CD8-positive, alpha-beta memory T cell (primary cell): Measurements from ENCODE around the gene IL1RAPL1. TPM values are rescaled to one million over a fixed set of nuclear protein-coding genes. Genes with fewer than 3 reads are reported as not detected.
A peak's percentile ranks its signal among the peaks of the same experiment; 100 is the strongest.

Source experiments
- CTCF ChIA-PET: fragments of 350-600 bp; sonication (Branson Sonifier 250); formaldehyde crosslinking; loops from one replicate; lab custom pipeline; 2021; ENCODE audit warnings: antibody characterized with exemption; lab: Charles Lee
- POLR2A ChIA-PET: fragments of 350-600 bp; sonication (Branson Sonifier 250); formaldehyde crosslinking; loops from one replicate; lab custom pipeline; 2021; ENCODE audit warnings: antibody characterized with exemption; lab: Charles Lee
- DNase-seq, 5 donors: peaks; one replicate each; pipeline versions ENCODE4 v3.0.0 to v3.0.0-alpha.2; 2020 to 2022; ENCODE audit warnings: mixed read lengths in 1 of 5
- H3K27ac ChIP-seq: one replicate; pipeline ENCODE4 v1.7.0; 2013; ENCODE audit warnings: low read depth, mild to moderate bottlenecking, low read length, moderate library complexity
- H3K27me3 ChIP-seq: 2 replicates; pipeline ENCODE4 v1.7.0; 2013; ENCODE audit warnings: low read length, mild to moderate bottlenecking; ENCODE audit not compliant: insufficient read depth, poor library complexity, severe bottlenecking
- H3K36me3 ChIP-seq: 2 replicates; pipeline ENCODE4 v1.7.0; 2013; ENCODE audit warnings: mild to moderate bottlenecking, low read length, moderate library complexity; ENCODE audit not compliant: insufficient read depth
- H3K4me1 ChIP-seq: 2 replicates; pipeline ENCODE4 v1.7.0; 2013; ENCODE audit warnings: mild to moderate bottlenecking, low read length, moderate library complexity; ENCODE audit not compliant: insufficient read depth
- H3K4me3 ChIP-seq: 2 replicates; pipeline ENCODE4 v1.7.0; 2013; ENCODE audit warnings: mild to moderate bottlenecking, low read length
- H3K9me3 ChIP-seq: 2 replicates; pipeline ENCODE4 v1.7.0; 2013; ENCODE audit warnings: mild to moderate bottlenecking, low read length
- H3K27ac Mint-ChIP-seq, 8 donors: one replicate each; pipeline ENCODE4 v1.8.0; 2020 to 2021; ENCODE audit warnings: mixed read lengths in 8 of 8, mild to moderate bottlenecking in 6 of 8, inconsistent platforms in 3 of 8, moderate library complexity in 3 of 8
- H3K27me3 Mint-ChIP-seq, 2 donors: one replicate each; pipeline ENCODE4 v1.8.0; 2020 to 2021; ENCODE audit warnings: mixed read lengths in 2 of 2, mild to moderate bottlenecking in 1 of 2, moderate library complexity in 1 of 2
- H3K36me3 Mint-ChIP-seq, 3 donors: one replicate each; pipeline ENCODE4 v1.8.0; 2020 to 2021; ENCODE audit warnings: mixed read lengths in 3 of 3, inconsistent platforms in 1 of 3, mild to moderate bottlenecking in 1 of 3
- H3K4me1 Mint-ChIP-seq, 3 donors: one replicate each; pipeline ENCODE4 v1.8.0; 2020 to 2021; ENCODE audit warnings: mixed read lengths in 3 of 3, inconsistent platforms in 1 of 3, mild to moderate bottlenecking in 1 of 3
- H3K4me3 Mint-ChIP-seq, 7 donors: one replicate each; pipeline ENCODE4 v1.8.0; 2020 to 2021; ENCODE audit warnings: mixed read lengths in 7 of 7, mild to moderate bottlenecking in 6 of 7, moderate library complexity in 4 of 7, inconsistent platforms in 2 of 7
- H3K9me3 Mint-ChIP-seq, 5 donors: one replicate each; pipeline ENCODE4 v1.8.0; 2020 to 2022; ENCODE audit warnings: mixed read lengths in 5 of 5, mild to moderate bottlenecking in 3 of 5, moderate library complexity in 2 of 5, inconsistent platforms in 1 of 5
- polyA plus RNA-seq: library from polyadenylated mRNA; unstranded; fragments of 300-500 nt; fragmentation: Illumina TruSeq; gene quantifications from one replicate; pipeline ENCODE4 v1.2.3, GENCODE V29; 2021
- total RNA-seq, 2 experiments: library from RNA; stranded (reverse); gene quantifications; one replicate each; pipeline ENCODE4 v1.2.3, GENCODE V29; 2021

Gene IL1RAPL1
- total and polyA plus RNA-seq, 3 experiments from 2014 or later: not detected

- no peaks in the 10 kb centered on the region for H3K4me1 Mint-ChIP-seq
- ChIA-PET CTCF (no interaction called here), POLR2A (no interaction called here)
- Histone ChIP-seq H3K4me3 (no peak overlapping the region), H3K27me3 (no peaks in the 10 kb centered on the region), H3K36me3 (no peaks in the 10 kb centered on the region), H3K27ac (no peak overlapping the region), H3K9me3 (no peaks in the 10 kb centered on the region), H3K4me1 (no peaks in the 10 kb centered on the region)
- no peaks in the 10 kb centered on the region for H3K36me3 Mint-ChIP-seq
- no peak overlapping the region for H3K4me3 Mint-ChIP-seq
- peaks cover 0 to 13% (median 3%) of the 10 kb centered on the region in 5 donors for H3K9me3 Mint-ChIP-seq
- H3K27me3 Mint-ChIP-seq: no peaks in the 10 kb centered on the region
- no peak overlapping the region for H3K27ac Mint-ChIP-seq
- DNase-seq: no peak
These were observed 478.2 kb downstream of the IL1RAPL1 start for GRCh38 chrX:29065477-29065876.

- H3K4me3 ChIP-seq: no peak overlapping the region
- POLR2A ChIA-PET: no interaction called here
- H3K36me3 ChIP-seq: no peaks in the 10 kb centered on the region
- no peaks in the 10 kb centered on the region for H3K4me1 ChIP-seq
- H3K27me3 Mint-ChIP-seq: no peaks in the 10 kb centered on the region
- no peak overlapping the region for H3K27ac Mint-ChIP-seq
- no peaks in the 10 kb centered on the region for H3K4me1 Mint-ChIP-seq
- no peak overlapping the region for H3K4me3 Mint-ChIP-seq
- no peak overlapping the region for H3K27ac ChIP-seq
- H3K27me3 ChIP-seq: no peaks in the 10 kb centered on the region
- H3K36me3 Mint-ChIP-seq: no peaks in the 10 kb centered on the region
- H3K9me3 Mint-ChIP-seq: peaks cover 0 to 13% (median 3%) of the 10 kb centered on the region in 5 donors
- no peaks in the 10 kb centered on the region for H3K9me3 ChIP-seq
- no peak for DNase-seq
- CTCF ChIA-PET: no interaction called here
These were observed 479.3 kb downstream of the IL1RAPL1 start for GRCh38 chrX:29066516-29066915.

- CTCF ChIA-PET: no interaction called here
- H3K27ac Mint-ChIP-seq: no peak overlapping the region
These were observed 480.1 kb downstream of the IL1RAPL1 start for GRCh38 chrX:29067351-29067750.

GRCh38 chrX:29071525-29072320 is 484.5 kb downstream of the IL1RAPL1 start:
- H3K27me3 Mint-ChIP-seq: no peaks in the 10 kb centered on the region
- H3K9me3 ChIP-seq: no peaks in the 10 kb centered on the region

More at GRCh38 chrX:29067351-29067750, 480.1 kb downstream of the IL1RAPL1 start:
- Histone ChIP-seq H3K4me3 (no peak overlapping the region), H3K36me3 (no peaks in the 10 kb centered on the region), H3K27me3 (no peaks in the 10 kb centered on the region), H3K9me3 (no peaks in the 10 kb centered on the region), H3K4me1 (no peaks in the 10 kb centered on the region), H3K27ac (no peak overlapping the region)
- POLR2A ChIA-PET: no interaction called here
- Mint-ChIP-seq H3K4me3 (no peak overlapping the region), H3K4me1 (no peaks in the 10 kb centered on the region), H3K27me3 (no peaks in the 10 kb centered on the region), H3K36me3 (no peaks in the 10 kb centered on the region), H3K9me3 (peaks cover 0 to 15% (median 3%) of the 10 kb centered on the region in 5 donors)
- DNase-seq: no peak

GRCh38 chrX:29082558-29082957 is 495.3 kb downstream of the IL1RAPL1 start:
- Histone ChIP-seq H3K4me3 (no peak overlapping the region), H3K4me1 (no peaks in the 10 kb centered on the region), H3K36me3 (no peaks in the 10 kb centered on the region), H3K27me3 (no peaks in the 10 kb centered on the region), H3K27ac (no peak overlapping the region), H3K9me3 (no peaks in the 10 kb centered on the region)
- H3K36me3 Mint-ChIP-seq: no peaks in the 10 kb centered on the region
- no peaks in the 10 kb centered on the region for H3K27me3 Mint-ChIP-seq
- ChIA-PET CTCF (no interaction called here), POLR2A (no interaction called here)
- no peak overlapping the region for H3K27ac Mint-ChIP-seq
- no peaks in the 10 kb centered on the region for H3K4me1 Mint-ChIP-seq
- DNase-seq: no peak
- peaks cover 0 to 5% (median 3%) of the 10 kb centered on the region in 5 donors for H3K9me3 Mint-ChIP-seq
- H3K4me3 Mint-ChIP-seq: no peak overlapping the region

More at GRCh38 chrX:29071525-29072320, 484.5 kb downstream of the IL1RAPL1 start:
- CTCF ChIA-PET: no interaction called here
- H3K27ac Mint-ChIP-seq: no peak overlapping the region
- Histone ChIP-seq H3K27me3 (no peaks in the 10 kb centered on the region), H3K27ac (no peak overlapping the region), H3K4me3 (no peak overlapping the region), H3K4me1 (no peaks in the 10 kb centered on the region), H3K36me3 (no peaks in the 10 kb centered on the region)
- no peak for DNase-seq
- peaks cover 0 to 16% (median 2%) of the 10 kb centered on the region in 5 donors for H3K9me3 Mint-ChIP-seq
- H3K4me1 Mint-ChIP-seq: no peaks in the 10 kb centered on the region
- POLR2A ChIA-PET: no interaction called here
- H3K4me3 Mint-ChIP-seq: no peak overlapping the region
- no peaks in the 10 kb centered on the region for H3K36me3 Mint-ChIP-seq

- H3K36me3 ChIP-seq: no peaks in the 10 kb centered on the region
These were observed 496.6 kb downstream of the IL1RAPL1 start for GRCh38 chrX:29083823-29084222.

GRCh38 chrX:29090811-29091210 is 503.6 kb downstream of the IL1RAPL1 start:
- no peak for DNase-seq
- Histone ChIP-seq H3K9me3 (no peaks in the 10 kb centered on the region), H3K36me3 (no peaks in the 10 kb centered on the region), H3K4me3 (no peak overlapping the region), H3K4me1 (no peaks in the 10 kb centered on the region), H3K27ac (no peak overlapping the region), H3K27me3 (no peaks in the 10 kb centered on the region)
- ChIA-PET POLR2A (no interaction called here), CTCF (no interaction called here)
- peaks cover 0 to 2% of the 10 kb centered on the region in 2 donors for H3K27me3 Mint-ChIP-seq
- H3K9me3 Mint-ChIP-seq: peaks cover 0 to 6% (median 2%) of the 10 kb centered on the region in 5 donors
- H3K4me1 Mint-ChIP-seq: no peaks in the 10 kb centered on the region
- H3K36me3 Mint-ChIP-seq: no peaks in the 10 kb centered on the region
- no peak overlapping the region for H3K4me3 Mint-ChIP-seq
- peak overlapping the region in 1 of 8 donors; percentile 66 for H3K27ac Mint-ChIP-seq

More at GRCh38 chrX:29083823-29084222, 496.6 kb downstream of the IL1RAPL1 start:
- no peaks in the 10 kb centered on the region for H3K9me3 ChIP-seq
- no peaks in the 10 kb centered on the region for H3K36me3 Mint-ChIP-seq
- peaks cover 0 to 6% (median 2%) of the 10 kb centered on the region in 5 donors for H3K9me3 Mint-ChIP-seq
- no peak overlapping the region for H3K4me3 Mint-ChIP-seq
- no peaks in the 10 kb centered on the region for H3K27me3 Mint-ChIP-seq
- H3K4me1 Mint-ChIP-seq: no peaks in the 10 kb centered on the region
- ChIA-PET CTCF (no interaction called here), POLR2A (no interaction called here)
- H3K27ac ChIP-seq: no peak overlapping the region
- H3K4me3 ChIP-seq: no peak overlapping the region
- H3K27me3 ChIP-seq: no peaks in the 10 kb centered on the region
- no peak overlapping the region for H3K27ac Mint-ChIP-seq
- H3K4me1 ChIP-seq: no peaks in the 10 kb centered on the region
- no peak for DNase-seq

- H3K36me3 ChIP-seq: no peaks in the 10 kb centered on the region
- H3K4me1 Mint-ChIP-seq: no peaks in the 10 kb centered on the region
- no peaks in the 10 kb centered on the region for H3K4me1 ChIP-seq
- no peaks in the 10 kb centered on the region for H3K27me3 Mint-ChIP-seq
- ChIA-PET POLR2A (no interaction called here), CTCF (no interaction called here)
- no peaks in the 10 kb centered on the region for H3K9me3 ChIP-seq
- no peak overlapping the region for H3K27ac Mint-ChIP-seq
- no peaks in the 10 kb centered on the region for H3K36me3 Mint-ChIP-seq
- no peaks in the 10 kb centered on the region for H3K27me3 ChIP-seq
- no peak for DNase-seq
- H3K4me3 Mint-ChIP-seq: no peak overlapping the region
- peaks cover 0 to 12% (median 4%) of the 10 kb centered on the region in 5 donors for H3K9me3 Mint-ChIP-seq
- H3K27ac ChIP-seq: no peak overlapping the region
- H3K4me3 ChIP-seq: no peak overlapping the region
These were observed 520.0 kb downstream of the IL1RAPL1 start for GRCh38 chrX:29107231-29107630.
